ENCODE data around the gene CAPN1. TPM values are rescaled to one million over a fixed set of nuclear protein-coding genes. Genes with fewer than 3 reads are reported as not detected.

CAPN1 gene
- total RNA-seq: 63.3 and 157 TPM in 2 replicates

DNA sequence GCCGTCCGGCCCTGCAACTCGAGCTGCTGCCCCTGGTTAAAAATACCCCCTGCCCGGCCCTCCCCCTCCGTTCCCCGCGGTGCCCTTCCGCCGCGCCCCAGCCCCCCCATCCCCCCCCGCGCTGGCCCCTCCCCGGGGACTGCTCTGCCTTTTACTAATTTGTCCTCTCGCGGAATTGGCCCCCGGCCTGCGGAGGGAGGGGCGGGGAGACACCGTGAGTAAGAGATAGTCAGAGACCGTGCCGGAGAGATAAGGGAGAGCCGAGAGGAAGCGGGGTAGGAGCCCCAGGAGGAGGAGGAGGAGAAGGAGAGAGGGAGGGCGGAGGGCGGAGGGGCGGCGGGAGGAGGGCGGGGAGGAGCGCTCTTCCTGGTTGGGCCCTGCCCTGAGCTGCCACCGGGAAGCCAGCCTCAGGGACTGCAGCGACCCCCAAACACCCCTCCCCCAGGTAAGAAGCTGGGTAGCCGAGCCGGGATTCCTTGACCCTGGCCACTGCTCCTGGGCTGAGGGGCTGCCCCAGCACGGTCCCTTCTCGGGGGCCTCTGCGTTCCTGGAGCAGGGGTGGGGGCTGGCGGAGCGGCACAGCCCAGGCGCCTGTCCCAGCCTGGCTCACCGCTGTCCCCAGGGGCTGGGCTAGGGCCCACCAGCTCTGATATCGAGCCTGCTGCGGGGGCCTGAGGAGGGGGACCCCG lies at the start of gene CAPN1:
Gene CAPN1, plus strand, starts transcription at position 360 of the 689 bp plus-strand sequence. CDS start 774 bp downstream, outside the sequence.

DNA sequence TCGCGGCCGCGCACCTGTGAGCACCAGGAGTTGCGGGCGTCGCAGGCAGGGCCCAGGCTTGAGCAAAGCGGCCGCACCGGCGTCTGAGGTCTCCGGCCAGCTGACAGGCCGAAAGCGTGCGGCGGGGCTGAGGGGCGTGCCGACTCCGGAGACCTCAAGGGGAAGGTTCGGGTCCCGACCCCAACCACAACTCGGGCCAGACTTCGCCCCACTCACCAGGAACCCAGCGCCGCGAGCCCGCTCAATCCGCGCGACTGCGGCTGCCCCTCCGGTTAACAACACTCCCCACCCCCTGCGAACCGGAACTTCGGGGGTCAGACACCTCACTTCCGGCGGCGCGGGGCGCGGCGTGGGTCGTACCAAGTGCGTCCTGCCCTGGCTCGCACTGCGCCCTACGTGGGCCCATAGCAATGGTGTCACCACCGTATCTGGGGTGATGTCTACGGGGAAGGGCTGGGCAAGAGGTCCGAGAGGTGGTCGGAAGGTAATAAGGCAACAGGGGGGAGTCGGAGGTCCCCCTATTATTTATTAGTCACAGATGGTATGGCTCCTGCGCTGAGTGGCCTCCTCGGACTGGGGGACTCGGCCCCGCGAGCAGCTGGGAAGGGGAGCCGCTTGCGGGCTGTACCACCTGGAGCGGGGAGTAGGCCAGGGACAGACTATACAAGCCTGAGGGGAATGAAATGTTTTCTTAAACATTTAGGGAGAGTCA lies 47.3 kb upstream of the CAPN1 start, which contains the start of gene SYVN1:
Gene SYVN1, minus strand, starts transcription at position 280 of the 712 bp plus-strand sequence. CDS start 918 bp downstream, outside the sequence.

DNA sequence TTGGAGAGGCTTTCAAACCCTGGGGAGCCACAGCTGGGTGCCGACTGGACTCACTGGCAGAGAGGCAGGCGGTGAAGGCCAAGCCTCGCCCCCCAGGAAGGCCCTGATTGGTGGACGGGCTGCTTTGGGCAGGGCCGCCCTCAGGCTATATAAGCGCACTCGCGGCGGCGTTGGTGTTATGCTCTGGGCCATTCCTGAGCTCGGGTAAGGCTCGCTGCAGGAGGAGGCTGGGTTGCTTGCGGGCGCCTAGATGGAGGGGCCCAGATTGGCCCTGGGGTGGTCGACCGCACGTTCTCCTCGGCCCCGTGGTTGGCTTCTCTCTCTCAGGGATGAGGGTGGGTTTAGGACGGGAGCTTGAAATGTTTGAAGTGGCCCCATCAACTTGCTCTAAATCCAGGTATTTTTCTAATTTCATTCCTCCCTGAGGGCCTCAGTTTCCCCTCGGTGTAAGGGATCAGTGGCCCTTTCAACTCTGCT lies 11.6 kb upstream of the CAPN1 start, which contains the start of gene SPDYC:
Gene SPDYC, plus strand, starts transcription at position 176 of the 477 bp plus-strand sequence. CDS start 1,125 bp downstream, outside the sequence.

Other genes with a start within 250 kb of the CAPN1 start
- gene GPHA2, start 246.0 kb upstream of the CAPN1 start, total RNA-seq: not detected in 2 replicates
- not detected in 2 replicates for gene MAJIN, start 209.8 kb upstream of the CAPN1 start, total RNA-seq
- 0.65 and 12.3 TPM in 2 replicates for gene BATF2, start 185.0 kb upstream of the CAPN1 start, total RNA-seq
- 113 and 137 TPM in 2 replicates for gene ARL2, start 167.8 kb upstream of the CAPN1 start, total RNA-seq
- 8.1 and 8.5 TPM in 2 replicates for gene SNX15, start 154.5 kb upstream of the CAPN1 start, total RNA-seq
- 9.4 and 13.7 TPM in 2 replicates for gene SAC3D1, start 140.7 kb upstream of the CAPN1 start, total RNA-seq
- gene NAALADL1, start 123.4 kb upstream of the CAPN1 start, total RNA-seq: 5.5 and 9.7 TPM in 2 replicates
- gene CDCA5, start 97.9 kb upstream of the CAPN1 start, total RNA-seq: 7.1 and 11.4 TPM in 2 replicates
- 33.5 and 34.7 TPM in 2 replicates for gene ZFPL1, start 97.7 kb upstream of the CAPN1 start, total RNA-seq
- 182 and 195 TPM in 2 replicates for gene VPS51, start 85.7 kb upstream of the CAPN1 start, total RNA-seq
- gene TM7SF2, start 70.1 kb upstream of the CAPN1 start, total RNA-seq: 15.6 and 24.9 TPM in 2 replicates
- 9.0 and 10.1 TPM in 2 replicates for gene ZNHIT2, start 64.2 kb upstream of the CAPN1 start, total RNA-seq
- 318 and 429 TPM in 2 replicates for gene FAU, start 59.8 kb upstream of the CAPN1 start, total RNA-seq
- gene MRPL49, start 59.6 kb upstream of the CAPN1 start, total RNA-seq: 27.6 and 32.4 TPM in 2 replicates
- gene SYVN1, start 47.4 kb upstream of the CAPN1 start, total RNA-seq: 10.7 and 12.0 TPM in 2 replicates
- not detected in 2 replicates for gene SPDYC, start 11.7 kb upstream of the CAPN1 start, total RNA-seq
- 7.6 and 7.8 TPM in 2 replicates for gene POLA2, start 80.0 kb downstream of the CAPN1 start, total RNA-seq
- 14.7 and 20.8 TPM in 2 replicates for gene CDC42EP2, start 132.9 kb downstream of the CAPN1 start, total RNA-seq
- gene DPF2, start 151.9 kb downstream of the CAPN1 start, total RNA-seq: 26.7 and 31.5 TPM in 2 replicates
- gene TIGD3, start 172.8 kb downstream of the CAPN1 start, total RNA-seq: 0.32 TPM in 1 of 2 replicates, not detected in the other
- 0.46 and 2.3 TPM in 2 replicates for gene SLC25A45, start 200.7 kb downstream of the CAPN1 start, total RNA-seq
- gene FRMD8, start 204.7 kb downstream of the CAPN1 start, total RNA-seq: 49.7 and 193 TPM in 2 replicates
- gene NEAT1, start 240.9 kb downstream of the CAPN1 start, total RNA-seq: 38.3 and 118 TPM in 2 replicates